Ovary (tissue), 9 donors: ENCODE data around the gene CPXM2. TPM values are rescaled to one million over a fixed set of nuclear protein-coding genes. Genes with fewer than 3 reads are reported as not detected.

Source experiments
- DNase-seq, 5 donors: peaks; one replicate each; pipeline ENCODE4 v3.0.0-alpha.2; 2019 to 2020
- H3K27ac ChIP-seq, 2 donors: fragments of 200-600 bp; one replicate each; pipeline versions ENCODE4 v1.5.1 to v1.8.0; 2019 to 2022
- H3K27me3 ChIP-seq: fragments of 200-600 bp; one replicate; pipeline ENCODE4 v1.8.0; 2022
- H3K36me3 ChIP-seq: fragments of 200-600 bp; sonication (generic); one replicate; pipeline ENCODE4 v1.5.1; 2019
- H3K4me1 ChIP-seq: one replicate; pipeline ENCODE4 v1.8.1; 2013; ENCODE audit warnings: mild to moderate bottlenecking, moderate library complexity; ENCODE audit not compliant: insufficient read depth
- H3K4me3 ChIP-seq: fragments of 200-600 bp; sonication (generic); one replicate; pipeline ENCODE4 v1.5.1; 2017
- H3K9me3 ChIP-seq, 2 donors: fragments of 200-600 bp in 1 of 2; sonication (generic) in 1 of 2; one replicate each; pipeline versions ENCODE4 v1.5.1 to v1.8.1; 2013 to 2019; ENCODE audit warnings: mild to moderate bottlenecking in 1 of 2, moderate library complexity in 1 of 2
- CTCF ChIP-seq, 3 donors: fragments of 450-650 bp in 2 of 3; fragments of 200-600 bp in 1 of 3; IDR thresholded peaks; one replicate each; pipeline versions ENCODE4 v1.5.1 to v1.8.0; 2016 to 2022; ENCODE audit warnings: antibody characterized with exemption in 3 of 3, mild to moderate bottlenecking in 1 of 3
- EP300 ChIP-seq: sonication (generic); formaldehyde crosslinking; IDR thresholded peaks from one replicate; pipeline ENCODE4 v1.6.1; 2017; ENCODE audit warnings: antibody characterized with exemption
- POLR2A ChIP-seq: fragments of 450-650 bp; IDR thresholded peaks from one replicate; pipeline ENCODE4 v1.6.1; 2017; ENCODE audit warnings: antibody characterized with exemption, mild to moderate bottlenecking, moderate library complexity
- WGBS, 3 donors: extraction: QIAGEN DNeasy Blood & Tissue Kit in 1 of 3; methylation state at CpG; one replicate each; pipeline versions ENCODE4 v1.1.5 to v1.1.7; 2013 to 2017; 5-methylcytosine and 5-hydroxymethylcytosine counted together
- intact Hi-C, 4 donors: fragments of 100-400 bp; cut with DNase I; formaldehyde crosslinking; loops; one replicate each; pipeline versions ENCODE4 v1.11.0 to v1.15.1; 2022 to 2023
- polyA plus RNA-seq, 2 donors: library from polyadenylated mRNA; stranded (reverse); fragments of 200-250 nt in 1 of 2; fragments of 350-450 nt in 1 of 2; fragmentation: Illumina TruSeq in 1 of 2; extraction: RNeasy Lipid Tissue Mini Kit (QIAGEN cat#74804) in 1 of 2; gene quantifications; one replicate each; pipeline ENCODE4 v1.2.3, GENCODE V29; 2013 to 2014
- total RNA-seq, 7 donors: library from RNA; depleted of rRNA in 2 of 7; stranded (reverse); fragments of >200 nt in 2 of 7; fragmentation: NEBNext Ultra II Directional in 3 of 7; extraction: Animal tissue kit (Norgen Biotek cat#: 25700) in 3 of 7; gene quantifications; one replicate each; pipeline versions ENCODE4 v1.1.0 to v1.2.4, GENCODE V29; 2016 to 2023
- donor health status: DM: no; HTN: no; CAD: no; lungs with moderate emphysema.
- donor health status: DM: no; HTN: no; CAD: no.
- donor health status: Bipolar disorder and iron deficiency.
- donor health status: DM: yes; HTN: yes; CAD: no.
- donor health status: DM: no; HTN: no; CAD: no.
- donor health status: DM: yes; HTN: yes; CAD: no.

CPXM2 gene
- total and polyA plus RNA-seq, 9 donors = 5.5 to 66.0 (median 13.3) TPM

GRCh38 chr10:123935680-123936079 lies 44.1 kb upstream of the CPXM2 start:
- WGBS, 3 donors = 93 to 100% (median 96%) methylated on average over 2 of the region's 2 CpGs
- H3K27ac ChIP-seq = no peak overlapping the region
- intact Hi-C loops = no loop called here
- H3K9me3 ChIP-seq = no peaks in the 10 kb centered on the region
- no peak for DNase-seq
- no peak for TF ChIP-seq EP300
- no peak for TF ChIP-seq POLR2A
- no peak for TF ChIP-seq CTCF (IDR thresholded peaks at IDR 0.05)
- H3K36me3 ChIP-seq = no peaks in the 10 kb centered on the region
- no peaks in the 10 kb centered on the region for H3K27me3 ChIP-seq
- H3K4me1 ChIP-seq = no peaks in the 10 kb centered on the region
- H3K4me3 ChIP-seq = no peak overlapping the region

GRCh38 chr10:123934846-123935245 lies 43.2 kb upstream of the CPXM2 start:
- no peaks in the 10 kb centered on the region for H3K4me1 ChIP-seq
- H3K27me3 ChIP-seq = no peaks in the 10 kb centered on the region
- no peak overlapping the region for H3K27ac ChIP-seq
- WGBS, 3 donors = 67 to 81% (median 69%) methylated on average over 4 of the region's 4 CpGs
- no peaks in the 10 kb centered on the region for H3K9me3 ChIP-seq
- no peak for TF ChIP-seq CTCF (IDR thresholded peaks at IDR 0.05)
- no peak for TF ChIP-seq EP300
- TF ChIP-seq POLR2A = no peak
- no peak overlapping the region for H3K4me3 ChIP-seq
- no peaks in the 10 kb centered on the region for H3K36me3 ChIP-seq
- intact Hi-C loops = no loop called here
- DNase-seq = no peak

- H3K27me3 ChIP-seq = no peaks in the 10 kb centered on the region
- intact Hi-C loops = no loop called here
- no peaks in the 10 kb centered on the region for H3K36me3 ChIP-seq
- no peak overlapping the region for H3K4me3 ChIP-seq
- H3K27ac ChIP-seq = no peak overlapping the region
- WGBS, 3 donors = 57 to 70% (median 61%) methylated on average over 9 of the region's 9 CpGs
- TF ChIP-seq CTCF (IDR thresholded peaks at IDR 0.05) (no peak), POLR2A (no peak), EP300 (no peak)
- DNase-seq = no peak
- no peaks in the 10 kb centered on the region for H3K4me1 ChIP-seq
- H3K9me3 ChIP-seq = peaks cover 0 to 5% of the 10 kb centered on the region in 2 donors
Observed at GRCh38 chr10:123930340-123931001, 38.9 kb upstream of the CPXM2 start.

- 69 to 81% (median 80%) methylated on average over 7 of the region's 7 CpGs for WGBS, 3 donors
- no peak for TF ChIP-seq CTCF (IDR thresholded peaks at IDR 0.05)
- H3K4me1 ChIP-seq = no peaks in the 10 kb centered on the region
- peaks cover 0 to 5% of the 10 kb centered on the region in 2 donors for H3K9me3 ChIP-seq
- intact Hi-C loops = no loop called here
- DNase-seq = no peak
- no peak overlapping the region for H3K4me3 ChIP-seq
- H3K36me3 ChIP-seq = no peaks in the 10 kb centered on the region
- no peak overlapping the region for H3K27ac ChIP-seq
- no peaks in the 10 kb centered on the region for H3K27me3 ChIP-seq
Observed at GRCh38 chr10:123929791-123930190, 38.2 kb upstream of the CPXM2 start.
